ENCODE data around the gene SYVN1. TPM values are rescaled to one million over a fixed set of nuclear protein-coding genes. Genes with fewer than 3 reads are reported as not detected.
"Not testable (repeated sequence)": the region's sequence is repeated elsewhere in the genome, so short reads cannot be mapped to it uniquely, and the experiment has no call there.

The SYVN1 gene
- total RNA-seq, 1 experiment from 2014 or later: 45.9 TPM

DNA sequence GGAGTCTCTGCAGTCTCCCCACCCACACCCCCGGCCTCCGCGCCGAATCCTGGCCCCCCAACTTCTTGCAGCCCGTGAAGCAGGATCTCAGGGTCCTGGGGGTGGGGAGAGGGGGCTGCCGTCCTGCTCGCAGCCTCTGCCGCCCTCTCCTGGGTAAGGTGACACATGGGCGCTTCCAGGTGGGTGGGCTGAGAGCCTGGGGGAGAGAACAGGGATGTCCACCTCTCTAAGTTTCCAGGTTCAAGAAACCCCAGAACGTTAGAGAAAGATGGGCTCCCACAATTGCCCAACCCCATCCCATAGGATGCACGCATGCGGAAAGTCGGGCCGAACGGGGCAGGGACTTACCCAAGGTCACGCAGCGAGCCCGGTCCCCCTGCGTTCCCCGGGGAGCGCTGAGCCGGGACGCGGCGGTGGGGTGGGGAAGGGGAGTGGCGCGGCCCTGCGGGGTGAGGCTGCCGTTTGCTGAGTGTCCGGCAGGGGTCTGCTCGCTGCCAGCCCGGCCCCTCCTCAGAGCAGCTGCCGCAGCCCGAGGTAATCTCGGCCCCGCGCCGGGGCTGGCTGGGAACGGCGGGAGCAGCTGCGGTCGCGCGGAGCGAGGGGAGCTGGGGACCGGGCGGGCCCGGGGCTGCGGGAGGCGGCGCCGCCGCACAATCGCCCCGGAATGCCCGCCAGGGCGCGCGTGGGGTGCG is 46.7 kb upstream of the SYVN1 start:
- CTCF ChIA-PET: interaction anchor here (0.6 to 2.7 kb wide), 8 partner anchors 11 to 333 kb away, joined by 3 to 14 read pairs (median 6); partner anchors contain the start of genes FAU, MRPL49, SPDYC and SYVN1
- DNase-seq (ENCODE audit: low read depth, low spot score) (peak; percentile 29), ATAC-seq (peak; percentile 66)
- Histone ChIP-seq H3K9me2 (ENCODE audit: insufficient read depth) (no peaks in the 10 kb centered on the region), H3K27me3 (ENCODE audit: insufficient read depth, low read length) (no peaks in the 10 kb centered on the region), H3K79me2 (ENCODE audit: insufficient read depth, low read length) (peaks cover 49% of the 10 kb centered on the region), H3K4me2 (ENCODE audit: low read length) (peak overlapping the region; percentile 97), H3K9me3 (ENCODE audit: control insufficient read depth in 1 of 2, insufficient read depth in 1 of 2, low read depth in 1 of 2, low read length in 2 of 2) (no peaks in the 10 kb centered on the region), H3K4me3 (replicated peaks in 1 of 2; ENCODE audit: low read depth in 1 of 2, low read length in 2 of 2) (peak overlapping the region; percentile 81 to 95), H3K27ac (ENCODE audit: low read depth, low read length) (peak overlapping the region; percentile 100), H2AFZ (ENCODE audit: low read depth, low read length, poor library complexity, severe bottlenecking) (no peak overlapping the region), H4K20me1 (ENCODE audit: insufficient read depth) (no peaks in the 10 kb centered on the region), H3K4me1 (ENCODE audit: control insufficient read depth in 1 of 2, insufficient read depth in 2 of 2, low read length in 2 of 2) (peaks cover 23 to 35% of the 10 kb centered on the region in 2 experiments), H3K9ac (ENCODE audit: low read length) (peak overlapping the region; percentile 97), H3K36me3 (ENCODE audit: control insufficient read depth in 1 of 2, insufficient read depth in 2 of 2, low read length in 2 of 2) (peaks cover under 1 to 19% of the 10 kb centered on the region in 2 experiments; a peak in 2 of 4 replicates)
- peak in 2 of 3 experiments; percentile 49 to 56; a peak in 5 of 6 replicates for TF ChIP-seq CTCF (IDR thresholded peaks at IDR 0.05 in 2 of 3, conservative IDR thresholded peaks at IDR 0.05 in 1 of 3; ENCODE audit: borderline replicate concordance in 1 of 3, insufficient read depth in 1 of 3, low read depth in 2 of 3, low read length in 2 of 3)
- TF ChIP-seq RAD21 (IDR thresholded peaks at IDR 0.05; ENCODE audit: low read depth): peak; percentile 86
- TF ChIP-seq EGR1 (IDR thresholded peaks at IDR 0.05; ENCODE audit: low read depth): no peak
- TF ChIP-seq, protein P1, sequence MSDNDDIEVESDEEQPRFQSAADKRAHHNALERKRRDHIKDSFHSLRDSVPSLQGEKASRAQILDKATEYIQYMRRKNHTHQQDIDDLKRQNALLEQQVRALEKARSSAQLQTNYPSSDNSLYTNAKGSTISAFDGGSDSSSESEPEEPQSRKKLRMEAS (IDR thresholded peaks at IDR 0.05): peak; percentile 51; the same call in 1 of the 2 replicates
- no peak for TF ChIP-seq SP1 (IDR thresholded peaks at IDR 0.05; ENCODE audit: low read depth)
- peak; percentile 34; the same call in 1 of the 2 replicates for TF ChIP-seq POLR2AphosphoS5 (IDR thresholded peaks at IDR 0.05; ENCODE audit: low read depth, low read length)
- RAD21 ChIA-PET (ENCODE audit: low non-redundant PET in 1 of 2, low total read pairs in 2 of 2, uncharacterized antibody in 2 of 2, unreplicated experiment in 2 of 2): interaction anchor here (1.0 to 1.4 kb wide), 4 partner anchors 46 to 64 kb away, joined by 3 to 8 read pairs (median 4); partner anchors contain the start of genes FAU (in 1 of the 2), MRPL49 (in 1 of the 2) and ZNHIT2 (in 1 of the 2)
- no TSS peak for BruUV-seq (replicated peaks)
- POLR2A ChIA-PET: interaction anchor here (1.0 to 2.8 kb wide), 7 partner anchors 11 to 69 kb away, joined by 3 to 20 read pairs (median 6); partner anchors contain the start of genes FAU, MRPL49, SPDYC and SYVN1
- intact Hi-C loops (cut with micrococcal nuclease): loop anchor here (2.0 to 5.0 kb wide), 4 partner anchors 46 to 334 kb away; partner anchors contain the start of genes SYVN1 and TM7SF2

GRCh38 chr11:65174571-65175010 is 40.3 kb upstream of the SYVN1 start:
- intact Hi-C loops (cut with micrococcal nuclease); ATAC-seq; BruUV-seq (replicated peaks); H3K79me2 ChIP-seq (ENCODE audit: insufficient read depth, low read length); H4K20me1 ChIP-seq (ENCODE audit: insufficient read depth); H3K9ac ChIP-seq (ENCODE audit: low read length); H3K9me3 ChIP-seq (ENCODE audit: control insufficient read depth in 1 of 2, insufficient read depth in 1 of 2, low read depth in 1 of 2, low read length in 2 of 2); DNase-seq (ENCODE audit: low read depth, low spot score); H3K27me3 ChIP-seq (ENCODE audit: insufficient read depth, low read length); CTCF ChIA-PET; H3K4me3 ChIP-seq (replicated peaks in 1 of 2; ENCODE audit: low read depth in 1 of 2, low read length in 2 of 2); H3K27ac ChIP-seq (ENCODE audit: low read depth, low read length); H3K4me1 ChIP-seq (ENCODE audit: control insufficient read depth in 1 of 2, insufficient read depth in 2 of 2, low read length in 2 of 2); H2AFZ ChIP-seq (ENCODE audit: low read depth, low read length, poor library complexity, severe bottlenecking); H3K4me2 ChIP-seq (ENCODE audit: low read length); RAD21 ChIA-PET (ENCODE audit: low non-redundant PET in 1 of 2, low total read pairs in 2 of 2, uncharacterized antibody in 2 of 2, unreplicated experiment in 2 of 2); H3K9me2 ChIP-seq (ENCODE audit: insufficient read depth); H3K36me3 ChIP-seq (ENCODE audit: control insufficient read depth in 1 of 2, insufficient read depth in 2 of 2, low read length in 2 of 2): not testable (repeated sequence)
- POLR2A ChIA-PET: interaction anchor here (3.5 kb wide), 1 partner anchor 39 kb away, joined by 12 read pairs; no protein-coding TSS in a partner anchor
